HFFc6 (cell line): Measurements from ENCODE around the gene ENTHD1. TPM values are rescaled to one million over a fixed set of nuclear protein-coding genes. Genes with fewer than 3 reads are reported as not detected.

Experiments used
- DNase-seq: peaks from one replicate; pipeline ENCODE4 v3.0.0-alpha.2; 2018
- H3K27ac Mint-ChIP-seq: 2 replicates; pipeline ENCODE4 v1.8.0; 2020; ENCODE audit warnings: mild to moderate bottlenecking, mixed read lengths
- H3K27me3 Mint-ChIP-seq: 2 replicates; pipeline ENCODE4 v1.8.0; 2021; ENCODE audit warnings: mild to moderate bottlenecking, moderate library complexity, mixed read lengths; ENCODE audit not compliant: insufficient read depth
- H3K36me3 Mint-ChIP-seq: 2 replicates; pipeline ENCODE4 v1.8.0; 2021; ENCODE audit warnings: low read depth, mixed read lengths
- H3K4me1 Mint-ChIP-seq: 2 replicates; pipeline ENCODE4 v1.8.0; 2020; ENCODE audit warnings: low read depth, mixed read lengths
- H3K4me3 Mint-ChIP-seq: 2 replicates; pipeline ENCODE4 v1.8.0; 2020; ENCODE audit warnings: mild to moderate bottlenecking, moderate library complexity, mixed read lengths
- H3K9me3 Mint-ChIP-seq: 2 replicates; pipeline ENCODE4 v1.8.0; 2020; ENCODE audit warnings: mild to moderate bottlenecking, mixed read lengths
- CTCF ChIP-seq: fragments of 200-600 bp; sonication (generic); IDR thresholded peaks from 2 replicates; pipeline ENCODE4 v1.5.0; 2021; ENCODE audit warnings: antibody characterized with exemption, mild to moderate bottlenecking
- total RNA-seq, 6 experiments: library from RNA; stranded (reverse); fragmentation: NEBNext Ultra II Directional; extraction: Animal tissue kit (Norgen Biotek cat#: 25700); gene quantifications; 2 replicates in 1 of 6; 3 replicates in 5 of 6; pipeline ENCODE4 v1.2.3, GENCODE V29; 2021

The ENTHD1 gene
- total RNA-seq, 6 experiments from 2014 or later: not detected

GRCh38 chr22:39910876-39911613 is 17.5 kb upstream of the ENTHD1 start:
- Mint-ChIP-seq H3K4me1 (peaks cover 7% of the 10 kb centered on the region), H3K27me3 (peaks cover 25% of the 10 kb centered on the region), H3K27ac (no peak overlapping the region), H3K4me3 (no peak overlapping the region), H3K9me3 (no peaks in the 10 kb centered on the region), H3K36me3 (no peaks in the 10 kb centered on the region)
- DNase-seq: no peak
- no peak for TF ChIP-seq CTCF

- Mint-ChIP-seq H3K4me1 (peaks cover 7% of the 10 kb centered on the region), H3K4me3 (no peak overlapping the region), H3K27me3 (peaks cover 26% of the 10 kb centered on the region), H3K27ac (no peak overlapping the region), H3K36me3 (no peaks in the 10 kb centered on the region), H3K9me3 (no peaks in the 10 kb centered on the region)
- DNase-seq: peak; percentile 12
- no peak for TF ChIP-seq CTCF
Measured at GRCh38 chr22:39908737-39909136, 15.2 kb upstream of the ENTHD1 start.

- Mint-ChIP-seq H3K27ac (no peak overlapping the region), H3K36me3 (no peaks in the 10 kb centered on the region), H3K4me3 (no peak overlapping the region), H3K9me3 (no peaks in the 10 kb centered on the region), H3K27me3 (peaks cover 26% of the 10 kb centered on the region), H3K4me1 (peaks cover 7% of the 10 kb centered on the region)
- no peak for DNase-seq
- TF ChIP-seq CTCF: no peak
Measured at GRCh38 chr22:39908136-39908535, 14.6 kb upstream of the ENTHD1 start.

GRCh38 chr22:39907605-39908097 is 14.1 kb upstream of the ENTHD1 start:
- peaks cover 24% of the 10 kb centered on the region for H3K27me3 Mint-ChIP-seq
- no peaks in the 10 kb centered on the region for H3K36me3 Mint-ChIP-seq
- H3K4me1 Mint-ChIP-seq: peaks cover 7% of the 10 kb centered on the region
- no peaks in the 10 kb centered on the region for H3K9me3 Mint-ChIP-seq
- TF ChIP-seq CTCF: no peak
- DNase-seq: no peak
- no peak overlapping the region for H3K27ac Mint-ChIP-seq
- H3K4me3 Mint-ChIP-seq: no peak overlapping the region

GRCh38 chr22:39907047-39907446 is 13.5 kb upstream of the ENTHD1 start:
- H3K9me3 Mint-ChIP-seq: no peaks in the 10 kb centered on the region

More at GRCh38 chr22:39907047-39907446, 13.5 kb upstream of the ENTHD1 start:
- H3K4me1 Mint-ChIP-seq: peaks cover 7% of the 10 kb centered on the region
- no peak for DNase-seq
- no peaks in the 10 kb centered on the region for H3K36me3 Mint-ChIP-seq
- no peak overlapping the region for H3K27ac Mint-ChIP-seq
- H3K27me3 Mint-ChIP-seq: peaks cover 18% of the 10 kb centered on the region
- TF ChIP-seq CTCF: no peak
- no peak overlapping the region for H3K4me3 Mint-ChIP-seq
